ENCODE results near the gene MAP3K12.

The MAP3K12 gene

GRCh38 chr12:53523131-53523530 lies 23.9 kb upstream of the MAP3K12 start:
- no peak overlapping the region for H3K4me3 ChIP-seq (ENCODE audit: low read depth, low read length)
- TF ChIP-seq, protein P1, sequence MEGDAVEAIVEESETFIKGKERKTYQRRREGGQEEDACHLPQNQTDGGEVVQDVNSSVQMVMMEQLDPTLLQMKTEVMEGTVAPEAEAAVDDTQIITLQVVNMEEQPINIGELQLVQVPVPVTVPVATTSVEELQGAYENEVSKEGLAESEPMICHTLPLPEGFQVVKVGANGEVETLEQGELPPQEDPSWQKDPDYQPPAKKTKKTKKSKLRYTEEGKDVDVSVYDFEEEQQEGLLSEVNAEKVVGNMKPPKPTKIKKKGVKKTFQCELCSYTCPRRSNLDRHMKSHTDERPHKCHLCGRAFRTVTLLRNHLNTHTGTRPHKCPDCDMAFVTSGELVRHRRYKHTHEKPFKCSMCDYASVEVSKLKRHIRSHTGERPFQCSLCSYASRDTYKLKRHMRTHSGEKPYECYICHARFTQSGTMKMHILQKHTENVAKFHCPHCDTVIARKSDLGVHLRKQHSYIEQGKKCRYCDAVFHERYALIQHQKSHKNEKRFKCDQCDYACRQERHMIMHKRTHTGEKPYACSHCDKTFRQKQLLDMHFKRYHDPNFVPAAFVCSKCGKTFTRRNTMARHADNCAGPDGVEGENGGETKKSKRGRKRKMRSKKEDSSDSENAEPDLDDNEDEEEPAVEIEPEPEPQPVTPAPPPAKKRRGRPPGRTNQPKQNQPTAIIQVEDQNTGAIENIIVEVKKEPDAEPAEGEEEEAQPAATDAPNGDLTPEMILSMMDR (IDR thresholded peaks at IDR 0.05; ENCODE audit: low read depth, low read length) = no peak

GRCh38 chr12:53518381-53518780 lies 19.1 kb upstream of the MAP3K12 start:
- peak; percentile 25 for DNase-seq (ENCODE audit: low read depth, low spot score)
- in situ Hi-C loops (cut with HindIII; ENCODE audit: low sequenced_read_pairs) = no loop called here
- TF ChIP-seq, protein P1 (IDR thresholded peaks at IDR 0.05; ENCODE audit: low read depth, low read length) = no peak
- H3K4me3 ChIP-seq (ENCODE audit: low read depth, low read length) = no peak overlapping the region

More at GRCh38 chr12:53523131-53523530, 23.9 kb upstream of the MAP3K12 start:
- in situ Hi-C loops (cut with HindIII; ENCODE audit: low sequenced_read_pairs) = no loop called here
- no peak for DNase-seq (ENCODE audit: low read depth, low spot score)

DNA sequence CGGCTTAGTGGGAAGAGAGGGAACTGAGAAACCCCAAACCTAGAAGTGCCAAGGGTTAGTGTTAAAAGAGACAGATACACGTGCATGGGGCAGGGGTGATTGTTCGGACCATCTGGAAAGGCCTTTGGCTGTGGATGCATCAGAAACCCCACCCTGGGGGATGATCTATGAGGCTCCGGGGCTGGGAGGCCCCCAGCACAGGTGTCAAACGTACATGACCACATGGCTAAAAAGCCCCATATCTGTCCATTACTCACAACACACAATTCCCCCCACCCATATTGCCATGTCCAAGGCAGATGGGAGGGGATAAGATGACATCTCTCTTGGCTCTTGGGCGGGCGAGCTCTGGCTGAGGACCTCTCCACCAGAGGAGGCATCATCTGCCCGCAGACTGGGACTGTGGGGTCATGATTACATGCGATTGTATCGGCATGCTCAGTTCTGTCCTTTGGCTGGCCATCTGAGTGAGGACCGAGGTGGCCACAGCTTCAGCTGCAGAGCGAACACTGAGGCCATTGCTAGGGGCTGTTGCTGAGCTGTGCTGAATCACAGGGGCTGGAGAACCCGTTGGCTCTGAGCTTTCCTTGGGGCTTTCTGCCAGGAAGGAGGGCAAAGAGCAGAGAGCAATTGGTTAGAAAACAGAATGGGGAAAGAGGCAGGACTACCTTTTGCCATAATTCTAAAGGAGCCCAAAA lies 17.6 kb upstream of the MAP3K12 start:
- no peak overlapping the region for H3K4me3 ChIP-seq (ENCODE audit: low read depth, low read length)
- no peak for DNase-seq (ENCODE audit: low read depth, low spot score)
- in situ Hi-C loops (cut with HindIII; ENCODE audit: low sequenced_read_pairs) = no loop called here
- TF ChIP-seq, protein P1 (IDR thresholded peaks at IDR 0.05; ENCODE audit: low read depth, low read length) = no peak

DNA sequence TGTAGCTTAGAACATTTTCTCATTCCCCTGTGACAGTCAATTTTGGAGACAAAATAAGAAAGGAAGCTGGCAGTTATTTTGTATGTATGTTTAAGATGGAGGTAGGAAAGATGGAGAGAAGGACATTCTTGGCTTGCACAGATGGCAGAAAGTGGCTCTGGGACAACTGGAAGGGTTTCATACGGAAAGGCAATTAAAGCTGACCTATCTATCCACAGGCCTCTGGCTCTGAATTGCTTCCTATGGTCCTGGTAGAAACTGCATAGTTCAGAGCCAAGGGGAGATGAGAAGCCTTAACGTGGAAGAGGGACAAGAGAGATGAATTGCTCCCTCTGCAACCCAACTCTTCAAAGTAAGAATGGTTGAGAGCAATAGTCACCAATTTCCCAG lies 16.0 kb upstream of the MAP3K12 start:
- H3K4me3 ChIP-seq (ENCODE audit: low read depth, low read length) = no peak overlapping the region
- no peak for DNase-seq (ENCODE audit: low read depth, low spot score)
- TF ChIP-seq, protein P1 (IDR thresholded peaks at IDR 0.05; ENCODE audit: low read depth, low read length) = no peak
- in situ Hi-C loops (cut with HindIII; ENCODE audit: low sequenced_read_pairs) = no loop called here

DNA sequence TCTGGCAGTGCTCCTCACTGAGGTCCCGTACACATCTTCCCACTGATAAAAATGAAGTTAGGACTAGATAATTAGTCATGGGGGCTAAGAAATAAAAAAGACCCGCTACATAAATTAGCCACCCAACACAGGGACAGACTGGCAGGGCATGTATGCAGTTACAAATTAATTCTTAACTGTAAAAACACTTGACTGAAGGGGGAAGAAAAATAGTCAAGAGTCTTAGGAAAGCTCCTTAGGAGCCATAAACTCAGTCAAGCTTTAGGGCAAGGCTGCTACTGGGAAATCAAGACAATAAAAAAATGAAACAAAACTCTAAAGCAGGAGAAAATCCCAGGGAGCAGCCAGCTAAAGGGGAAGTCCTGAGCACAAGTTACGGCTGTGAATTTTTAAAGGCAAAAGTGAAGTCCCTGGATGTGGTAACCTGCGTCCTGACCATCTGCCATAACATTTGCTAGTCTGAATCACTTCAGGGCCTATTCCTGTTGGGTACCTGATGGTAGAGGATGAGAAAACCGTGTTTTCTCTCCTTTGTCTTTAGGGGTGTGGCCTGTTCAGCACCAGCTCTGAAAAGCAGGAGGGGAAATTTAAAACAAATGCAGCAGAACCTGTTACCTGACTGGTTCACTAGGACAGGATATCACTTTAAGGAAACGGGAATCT lies 15.5 kb upstream of the MAP3K12 start:
- TF ChIP-seq, protein P1 (IDR thresholded peaks at IDR 0.05; ENCODE audit: low read depth, low read length) = no peak
- no peak overlapping the region for H3K4me3 ChIP-seq (ENCODE audit: low read depth, low read length)
- in situ Hi-C loops (cut with HindIII; ENCODE audit: low sequenced_read_pairs) = no loop called here
- no peak for DNase-seq (ENCODE audit: low read depth, low spot score)

- DNase-seq (ENCODE audit: low read depth, low spot score) = no peak
- TF ChIP-seq, protein P1 (IDR thresholded peaks at IDR 0.05; ENCODE audit: low read depth, low read length) = no peak
- in situ Hi-C loops (cut with HindIII; ENCODE audit: low sequenced_read_pairs) = no loop called here
- no peak overlapping the region for H3K4me3 ChIP-seq (ENCODE audit: low read depth, low read length)
Measured at GRCh38 chr12:53513712-53514410, 14.6 kb upstream of the MAP3K12 start.
